Endodermal cell (in vitro differentiated cells): ENCODE measurements around the gene IFT27. TPM values are rescaled to one million over a fixed set of nuclear protein-coding genes. Genes with fewer than 3 reads are reported as not detected.

ENCODE experiments used
- DNase-seq: peaks from one replicate; pipeline ENCODE4 v3.0.0-alpha.2; 2017
- H3K27ac ChIP-seq: 2 replicates; pipeline ENCODE4 v1.5.1; 2013; ENCODE audit warnings: mild to moderate bottlenecking, low read depth, low read length, moderate library complexity
- H3K27me3 ChIP-seq: 2 replicates; pipeline ENCODE4 v1.6.1; 2013; ENCODE audit warnings: mild to moderate bottlenecking, low read length, moderate library complexity; ENCODE audit not compliant: insufficient read depth, control insufficient read depth, poor library complexity, severe bottlenecking
- H3K36me3 ChIP-seq: 2 replicates; pipeline ENCODE4 v1.7.0; 2013; ENCODE audit warnings: mild to moderate bottlenecking, low read length, moderate library complexity; ENCODE audit not compliant: control insufficient read depth, insufficient read depth
- H3K4me1 ChIP-seq: one replicate; pipeline ENCODE4 v1.7.0; 2013; ENCODE audit warnings: low read length; ENCODE audit not compliant: control insufficient read depth, insufficient read depth
- H3K4me3 ChIP-seq: 2 replicates; pipeline ENCODE4 v1.5.1; 2013; ENCODE audit warnings: mild to moderate bottlenecking, low read length, moderate library complexity
- H3K9ac ChIP-seq: 2 replicates; pipeline ENCODE4 v1.6.1; 2013; ENCODE audit warnings: mild to moderate bottlenecking, low read length, moderate library complexity; ENCODE audit not compliant: poor library complexity, severe bottlenecking; ENCODE audit errors: extremely low read depth
- H3K9me3 ChIP-seq: 2 replicates; pipeline ENCODE4 v1.6.1; 2013; ENCODE audit warnings: mild to moderate bottlenecking, low read length, moderate library complexity; ENCODE audit not compliant: control insufficient read depth
- H3K27ac Mint-ChIP-seq: 2 replicates; pipeline ENCODE4 v1.8.0; 2020; ENCODE audit warnings: mixed read lengths
- H3K27me3 Mint-ChIP-seq: 2 replicates; pipeline ENCODE4 v1.8.0; 2021; ENCODE audit warnings: mild to moderate bottlenecking, mixed read lengths; ENCODE audit not compliant: insufficient read depth
- H3K36me3 Mint-ChIP-seq: 2 replicates; pipeline ENCODE4 v1.8.0; 2020; ENCODE audit warnings: low read depth, mixed read lengths
- H3K4me1 Mint-ChIP-seq: 2 replicates; pipeline ENCODE4 v1.8.0; 2020; ENCODE audit warnings: mixed read lengths
- H3K4me3 Mint-ChIP-seq: 2 replicates; pipeline ENCODE4 v1.8.0; 2020; ENCODE audit warnings: mild to moderate bottlenecking, moderate library complexity, mixed read lengths
- H3K9me3 Mint-ChIP-seq: 2 replicates; pipeline ENCODE4 v1.8.0; 2020; ENCODE audit warnings: mild to moderate bottlenecking, mixed read lengths
- CTCF ChIP-seq: fragments of 200-600 bp; sonication (generic); conservative IDR thresholded peaks from 2 replicates; pipeline ENCODE4 v1.5.0; 2021; ENCODE audit warnings: antibody characterized with exemption, mild to moderate bottlenecking
- WGBS, 2 experiments: methylation state at CpG; one replicate each; pipeline versions ENCODE4 v1.1.5 to v1.1.7; 2013; ENCODE audit warnings: missing lambda C conversion rate in 2 of 2, mixed read lengths in 1 of 2; ENCODE audit not compliant: insufficient coverage in 1 of 2, insufficient read length in 1 of 2; 5-methylcytosine and 5-hydroxymethylcytosine counted together
- total RNA-seq, 2 donors: library from RNA; stranded (reverse); fragmentation: NEBNext Ultra II Directional in 1 of 2; extraction: Animal tissue kit (Norgen Biotek cat#: 25700) in 1 of 2; gene quantifications; 2 replicates in 1 of 2; 3 replicates in 1 of 2; pipeline ENCODE4 v1.2.1, GENCODE V29; 2021

IFT27 gene
- total RNA-seq, 2 donors from 2014 or later = 49.8 to 65.2 TPM

DNA sequence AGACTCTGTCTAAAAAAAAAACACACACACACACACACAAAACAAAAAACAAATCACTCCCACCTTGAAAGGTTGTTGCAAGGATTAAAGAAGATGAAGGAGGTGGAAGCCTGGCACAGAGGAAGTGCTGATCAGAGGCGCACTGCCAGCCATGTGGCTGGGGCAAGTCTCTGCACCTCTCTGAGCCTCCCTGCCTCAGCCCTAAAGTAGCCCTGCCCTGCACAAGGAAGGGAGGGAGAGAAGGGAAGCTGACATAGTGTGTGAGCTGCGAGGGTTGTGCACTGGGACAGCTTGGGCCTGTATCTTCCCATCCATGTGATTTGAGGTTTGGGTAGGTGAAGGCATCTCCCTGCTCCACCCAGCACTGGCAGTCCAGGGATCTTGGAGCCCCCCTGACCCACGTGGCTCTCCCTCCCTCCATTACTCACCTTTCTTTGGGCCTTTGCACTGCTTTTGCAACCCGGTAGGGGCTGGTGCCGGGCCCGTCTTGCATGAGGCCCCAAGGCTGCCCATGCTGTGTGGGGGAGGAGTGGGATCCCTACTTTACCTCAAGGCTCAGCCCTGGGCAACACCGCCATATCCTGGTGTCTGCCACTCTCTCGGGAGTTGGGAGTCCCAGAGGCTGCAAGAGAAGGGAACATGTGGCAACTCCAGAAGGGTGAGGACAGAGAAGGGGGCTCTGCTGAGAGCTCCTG, 30.5 kb downstream of the IFT27 start:
- Mint-ChIP-seq H3K36me3 (no peaks in the 10 kb centered on the region), H3K4me1 (no peaks in the 10 kb centered on the region), H3K9me3 (peaks cover 3% of the 10 kb centered on the region), H3K27me3 (peaks cover 5% of the 10 kb centered on the region), H3K4me3 (no peak overlapping the region), H3K27ac (no peak overlapping the region)
- Histone ChIP-seq H3K27me3 (no peaks in the 10 kb centered on the region), H3K36me3 (no peaks in the 10 kb centered on the region), H3K4me3 (no peak overlapping the region), H3K9ac (no peak overlapping the region), H3K27ac (no peak overlapping the region), H3K9me3 (no peaks in the 10 kb centered on the region), H3K4me1 (no peaks in the 10 kb centered on the region)
- peak; percentile 44 for DNase-seq
- 73 to 82% methylated on average over 3 to 8 of the region's 8 CpGs for whole genome bisulfite sequencing, 2 experiments
- TF ChIP-seq CTCF = no peak

GRCh38 chr22:36744791-36745190, 31.1 kb downstream of the IFT27 start:
- H3K27ac ChIP-seq = no peak overlapping the region
- DNase-seq = no peak
- no peaks in the 10 kb centered on the region for H3K36me3 ChIP-seq
- H3K27me3 Mint-ChIP-seq = peaks cover 9% of the 10 kb centered on the region
- no peaks in the 10 kb centered on the region for H3K36me3 Mint-ChIP-seq
- no peak overlapping the region for H3K27ac Mint-ChIP-seq
- H3K4me3 Mint-ChIP-seq = no peak overlapping the region
- no peak overlapping the region for H3K4me3 ChIP-seq
- no peaks in the 10 kb centered on the region for H3K9me3 ChIP-seq
- 91 to 96% methylated on average over 13 of the region's 13 CpGs for WGBS, 2 experiments
- H3K9ac ChIP-seq = no peak overlapping the region
- H3K4me1 Mint-ChIP-seq = no peaks in the 10 kb centered on the region
- no peak for TF ChIP-seq CTCF
- H3K9me3 Mint-ChIP-seq = peaks cover 3% of the 10 kb centered on the region
- H3K27me3 ChIP-seq = no peaks in the 10 kb centered on the region
- no peaks in the 10 kb centered on the region for H3K4me1 ChIP-seq

- H3K4me3 Mint-ChIP-seq = no peak overlapping the region
- peaks cover 3% of the 10 kb centered on the region for H3K27me3 ChIP-seq
- peaks cover 13% of the 10 kb centered on the region for H3K27me3 Mint-ChIP-seq
- no peaks in the 10 kb centered on the region for H3K4me1 ChIP-seq
- WGBS, 2 experiments = 84 to 86% methylated on average over 1 to 4 of the region's 4 CpGs
- H3K36me3 ChIP-seq = no peaks in the 10 kb centered on the region
- H3K27ac Mint-ChIP-seq = no peak overlapping the region
- DNase-seq = peak; percentile 32
- peaks cover 3% of the 10 kb centered on the region for H3K9me3 Mint-ChIP-seq
- H3K4me1 Mint-ChIP-seq = no peaks in the 10 kb centered on the region
- H3K9me3 ChIP-seq = no peaks in the 10 kb centered on the region
- H3K27ac ChIP-seq = no peak overlapping the region
- no peaks in the 10 kb centered on the region for H3K36me3 Mint-ChIP-seq
- TF ChIP-seq CTCF = no peak
- H3K9ac ChIP-seq = no peak overlapping the region
- no peak overlapping the region for H3K4me3 ChIP-seq
Measured at GRCh38 chr22:36744413-36744765, 31.5 kb downstream of the IFT27 start.
